ENCODE results near the gene KLHL29. TPM values are rescaled to one million over a fixed set of nuclear protein-coding genes. Genes with fewer than 3 reads are reported as not detected.

KLHL29 gene
- total RNA-seq, 1 experiment from 2014 or later, result 43.1 TPM

GRCh38 chr2:23518481-23519333 is 133.7 kb downstream of the KLHL29 start:
- Mint-ChIP-seq H3K9me3 (ENCODE audit: unreplicated experiment) (no peaks in the 10 kb centered on the region), H3K4me1 (ENCODE audit: insufficient read depth, unreplicated experiment) (no peaks in the 10 kb centered on the region), H3K27me3 (ENCODE audit: insufficient read depth, unreplicated experiment) (no peaks in the 10 kb centered on the region), H3K27ac (ENCODE audit: low read depth, unreplicated experiment) (no peak overlapping the region), H3K36me3 (ENCODE audit: insufficient read depth, unreplicated experiment) (peaks cover 10% of the 10 kb centered on the region), H3K4me3 (ENCODE audit: unreplicated experiment) (no peak overlapping the region)
- CTCF ChIA-PET, result no interaction called here
- TF ChIP-seq, protein P1, sequence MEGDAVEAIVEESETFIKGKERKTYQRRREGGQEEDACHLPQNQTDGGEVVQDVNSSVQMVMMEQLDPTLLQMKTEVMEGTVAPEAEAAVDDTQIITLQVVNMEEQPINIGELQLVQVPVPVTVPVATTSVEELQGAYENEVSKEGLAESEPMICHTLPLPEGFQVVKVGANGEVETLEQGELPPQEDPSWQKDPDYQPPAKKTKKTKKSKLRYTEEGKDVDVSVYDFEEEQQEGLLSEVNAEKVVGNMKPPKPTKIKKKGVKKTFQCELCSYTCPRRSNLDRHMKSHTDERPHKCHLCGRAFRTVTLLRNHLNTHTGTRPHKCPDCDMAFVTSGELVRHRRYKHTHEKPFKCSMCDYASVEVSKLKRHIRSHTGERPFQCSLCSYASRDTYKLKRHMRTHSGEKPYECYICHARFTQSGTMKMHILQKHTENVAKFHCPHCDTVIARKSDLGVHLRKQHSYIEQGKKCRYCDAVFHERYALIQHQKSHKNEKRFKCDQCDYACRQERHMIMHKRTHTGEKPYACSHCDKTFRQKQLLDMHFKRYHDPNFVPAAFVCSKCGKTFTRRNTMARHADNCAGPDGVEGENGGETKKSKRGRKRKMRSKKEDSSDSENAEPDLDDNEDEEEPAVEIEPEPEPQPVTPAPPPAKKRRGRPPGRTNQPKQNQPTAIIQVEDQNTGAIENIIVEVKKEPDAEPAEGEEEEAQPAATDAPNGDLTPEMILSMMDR (IDR thresholded peaks at IDR 0.05; ENCODE audit: unreplicated experiment), result no peak
- no peak for DNase-seq (ENCODE audit: unreplicated experiment)
- POLR2A ChIA-PET, result no interaction called here
- BruUV-seq (replicated peaks), result no TSS peak
- intact Hi-C loops (cut with micrococcal nuclease), result no loop called here

GRCh38 chr2:23519334-23519651 is 134.3 kb downstream of the KLHL29 start:
- no TSS peak for BruUV-seq (replicated peaks)
- Mint-ChIP-seq H3K9me3 (ENCODE audit: unreplicated experiment) (no peaks in the 10 kb centered on the region), H3K4me3 (ENCODE audit: unreplicated experiment) (no peak overlapping the region), H3K27me3 (ENCODE audit: insufficient read depth, unreplicated experiment) (no peaks in the 10 kb centered on the region), H3K27ac (ENCODE audit: low read depth, unreplicated experiment) (no peak overlapping the region), H3K4me1 (ENCODE audit: insufficient read depth, unreplicated experiment) (peaks cover 6% of the 10 kb centered on the region), H3K36me3 (ENCODE audit: insufficient read depth, unreplicated experiment) (peaks cover 10% of the 10 kb centered on the region)
- intact Hi-C loops (cut with micrococcal nuclease), result no loop called here
- ChIA-PET POLR2A (no interaction called here), CTCF (no interaction called here)
- peak; percentile 12 for DNase-seq (ENCODE audit: unreplicated experiment)
- TF ChIP-seq, protein P1 (IDR thresholded peaks at IDR 0.05; ENCODE audit: unreplicated experiment), result no peak

DNA sequence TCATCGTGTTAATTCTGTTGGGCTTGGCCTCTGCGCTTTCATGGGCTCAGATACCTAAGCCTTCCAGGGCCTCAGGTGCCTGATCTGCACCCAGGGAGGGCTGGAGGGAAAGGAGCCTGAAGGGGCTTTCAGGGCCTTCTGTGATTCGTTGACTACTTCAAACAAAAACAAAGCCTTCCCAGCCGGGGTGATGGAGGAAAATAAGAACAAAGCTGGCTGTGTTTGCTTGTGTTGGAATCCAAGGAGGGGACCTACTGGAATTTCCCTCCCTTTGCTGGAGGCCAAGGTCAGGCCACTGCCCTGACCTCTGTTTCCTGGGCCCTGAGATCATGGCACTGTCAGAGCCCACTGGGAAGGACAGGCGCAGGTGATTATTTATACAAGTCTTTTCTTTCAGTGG is 135.3 kb downstream of the KLHL29 start:
- intact Hi-C loops (cut with micrococcal nuclease), result no loop called here
- TF ChIP-seq, protein P1 (IDR thresholded peaks at IDR 0.05; ENCODE audit: unreplicated experiment), result no peak
- no peak overlapping the region for H3K4me3 Mint-ChIP-seq (ENCODE audit: unreplicated experiment)
- no TSS peak for BruUV-seq (replicated peaks)
- H3K9me3 Mint-ChIP-seq (ENCODE audit: unreplicated experiment), result no peaks in the 10 kb centered on the region
- DNase-seq (ENCODE audit: unreplicated experiment), result no peak
- no peaks in the 10 kb centered on the region for H3K27me3 Mint-ChIP-seq (ENCODE audit: insufficient read depth, unreplicated experiment)
- peaks cover 5% of the 10 kb centered on the region for H3K36me3 Mint-ChIP-seq (ENCODE audit: insufficient read depth, unreplicated experiment)
- H3K27ac Mint-ChIP-seq (ENCODE audit: low read depth, unreplicated experiment), result no peak overlapping the region
- peaks cover 11% of the 10 kb centered on the region for H3K4me1 Mint-ChIP-seq (ENCODE audit: insufficient read depth, unreplicated experiment)
- ChIA-PET POLR2A (no interaction called here), CTCF (interaction anchor here (0.5 kb wide), 1 partner anchor 550 kb away, joined by 3 read pairs; no protein-coding TSS in a partner anchor)

DNA sequence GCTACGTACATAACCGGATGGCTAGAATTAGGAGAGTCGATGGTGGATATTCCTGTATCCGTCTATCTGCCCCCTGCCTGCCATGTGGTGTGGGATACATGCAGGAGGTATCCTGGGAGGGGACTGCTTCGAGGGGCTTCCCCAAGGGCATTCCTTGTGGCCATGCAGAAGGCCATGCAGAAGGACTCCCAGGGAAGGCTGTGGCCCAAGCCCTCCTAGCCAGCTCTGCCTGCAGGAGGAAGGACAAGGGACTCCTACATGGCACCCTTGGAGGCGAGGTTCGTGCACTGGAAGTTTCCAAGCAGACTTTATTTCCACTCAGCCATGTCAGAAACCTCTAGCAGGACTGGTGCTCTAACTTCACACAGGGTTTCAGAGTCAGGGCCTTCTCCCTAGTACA is 136.1 kb downstream of the KLHL29 start:
- no peak overlapping the region for H3K27ac Mint-ChIP-seq (ENCODE audit: low read depth, unreplicated experiment)
- H3K4me3 Mint-ChIP-seq (ENCODE audit: unreplicated experiment), result no peak overlapping the region
- no TSS peak for BruUV-seq (replicated peaks)
- no peak for DNase-seq (ENCODE audit: unreplicated experiment)
- ChIA-PET CTCF (interaction anchor here (0.5 kb wide), 1 partner anchor 551 kb away, joined by 3 read pairs; no protein-coding TSS in a partner anchor), POLR2A (no interaction called here)
- no peaks in the 10 kb centered on the region for H3K9me3 Mint-ChIP-seq (ENCODE audit: unreplicated experiment)
- H3K36me3 Mint-ChIP-seq (ENCODE audit: insufficient read depth, unreplicated experiment), result peaks cover 5% of the 10 kb centered on the region
- TF ChIP-seq, protein P1 (IDR thresholded peaks at IDR 0.05; ENCODE audit: unreplicated experiment), result no peak
- intact Hi-C loops (cut with micrococcal nuclease), result no loop called here
- no peaks in the 10 kb centered on the region for H3K27me3 Mint-ChIP-seq (ENCODE audit: insufficient read depth, unreplicated experiment)
- H3K4me1 Mint-ChIP-seq (ENCODE audit: insufficient read depth, unreplicated experiment), result peaks cover 15% of the 10 kb centered on the region
